OCI-LY1 (cell line): ENCODE results near the gene LGR4.

Experiments
- H2AFZ ChIP-seq: fragments of 200-600 bp; sonication (generic), shearing (Covaris generic); 2 replicates; pipeline ENCODE4 v1.6.0; 2014; ENCODE audit warnings: antibody characterized with exemption, mild to moderate bottlenecking, low read length
- H3F3A ChIP-seq: fragments of 200-600 bp; sonication (generic), shearing (Covaris generic); 2 replicates; pipeline ENCODE4 v1.6.0; 2014; ENCODE audit warnings: mild to moderate bottlenecking, antibody characterized with exemption, low read length, moderate library complexity; ENCODE audit not compliant: insufficient read depth
- H3K27ac ChIP-seq: fragments of 200-600 bp; sonication (generic); 2 replicates; pipeline ENCODE4 v1.5.1; 2014; ENCODE audit warnings: low read length, mixed run types, mild to moderate bottlenecking, low read depth; ENCODE audit not compliant: poor library complexity, severe bottlenecking
- H3K27me3 ChIP-seq: fragments of 200-600 bp; sonication (generic); 2 replicates; pipeline ENCODE4 v1.6.0; 2014; ENCODE audit warnings: antibody characterized with exemption, mild to moderate bottlenecking, low read length, moderate library complexity; ENCODE audit not compliant: insufficient read depth
- H3K36me3 ChIP-seq: fragments of 200-600 bp; sonication (generic); 2 replicates; pipeline ENCODE4 v1.6.1; 2014; ENCODE audit warnings: mild to moderate bottlenecking, antibody characterized with exemption, low read length, moderate library complexity, mixed read lengths; ENCODE audit not compliant: insufficient read depth
- H3K4me1 ChIP-seq: fragments of 200-600 bp; sonication (generic); 2 replicates; pipeline ENCODE4 v1.5.1; 2014; ENCODE audit warnings: mild to moderate bottlenecking, low read length, moderate library complexity; ENCODE audit not compliant: insufficient read depth, severe bottlenecking
- H3K4me2 ChIP-seq: fragments of 200-600 bp; sonication (generic), shearing (Covaris generic); 2 replicates; pipeline ENCODE4 v1.6.1; 2014; ENCODE audit warnings: low read length
- H3K4me3 ChIP-seq: fragments of 200-600 bp; sonication (generic); 2 replicates; pipeline ENCODE4 v1.5.1; 2014; ENCODE audit warnings: low read length, low read depth, mild to moderate bottlenecking, mixed read lengths; ENCODE audit not compliant: poor library complexity, severe bottlenecking
- H3K79me2 ChIP-seq: fragments of 200-600 bp; shearing (Covaris generic); 2 replicates; pipeline ENCODE4 v1.6.1; 2016; ENCODE audit warnings: mixed run types, low read length, mixed read lengths; ENCODE audit not compliant: insufficient read depth
- H3K9ac ChIP-seq: fragments of 200-600 bp; sonication (generic), shearing (Covaris generic); 2 replicates; pipeline ENCODE4 v1.6.1; 2014; ENCODE audit warnings: mild to moderate bottlenecking, low read length, mixed read lengths
- H3K9me2 ChIP-seq: fragments of 200-600 bp; sonication (generic), shearing (Covaris generic); 2 replicates; pipeline ENCODE4 v1.6.1; 2014; ENCODE audit warnings: low read depth, mild to moderate bottlenecking, low read length, mixed read lengths
- H3K9me3 ChIP-seq: fragments of 200-600 bp; shearing (Covaris generic); 2 replicates; pipeline ENCODE4 v1.6.1; 2014; ENCODE audit warnings: low read length, mixed read lengths
- H4K20me1 ChIP-seq: fragments of 200-600 bp; sonication (generic), shearing (Covaris generic); 2 replicates; pipeline ENCODE4 v1.6.0; 2016; ENCODE audit warnings: mild to moderate bottlenecking, low read length; ENCODE audit not compliant: insufficient read depth
- CTCF ChIP-seq: fragments of 200-600 bp; sonication (generic), shearing (Covaris generic); IDR thresholded peaks from 2 replicates; pipeline ENCODE4 v1.5.1; 2017; ENCODE audit warnings: mild to moderate bottlenecking, antibody characterized with exemption, low read length, moderate library complexity, mixed read lengths
- EZH2 ChIP-seq: fragments of 200-600 bp; sonication (generic), shearing (Covaris generic); IDR thresholded peaks from 2 replicates; pipeline ENCODE4 v1.8.0; 2017; ENCODE audit warnings: borderline replicate concordance, mixed run types, mild to moderate bottlenecking, antibody characterized with exemption, low read length, moderate library complexity, mixed read lengths

LGR4 gene

GRCh38 chr11:27468209-27468994 is 4.2 kb downstream of the LGR4 start:
- H3K9me2 ChIP-seq: no peaks in the 10 kb centered on the region
- H3F3A ChIP-seq: no peaks in the 10 kb centered on the region
- no peak overlapping the region for H3K4me3 ChIP-seq
- TF ChIP-seq EZH2: no peak
- no peak for TF ChIP-seq CTCF
- no peak overlapping the region for H3K27ac ChIP-seq
- H3K4me2 ChIP-seq: no peak overlapping the region
- peaks cover 6% of the 10 kb centered on the region for H3K4me1 ChIP-seq
- H3K9me3 ChIP-seq: no peaks in the 10 kb centered on the region
- H2AFZ ChIP-seq: no peak overlapping the region
- H3K36me3 ChIP-seq: no peaks in the 10 kb centered on the region
- 0 out of 2 replicates have a peak, but pooled peaks cover 4% of the 10 kb centered on the region for H3K27me3 ChIP-seq
- no peaks in the 10 kb centered on the region for H3K79me2 ChIP-seq
- no peak overlapping the region for H3K9ac ChIP-seq
- H4K20me1 ChIP-seq: no peaks in the 10 kb centered on the region

GRCh38 chr11:27467181-27467913 is 5.2 kb downstream of the LGR4 start:
- H3K36me3 ChIP-seq: no peaks in the 10 kb centered on the region
- no peaks in the 10 kb centered on the region for H4K20me1 ChIP-seq
- no peak overlapping the region for H3K9ac ChIP-seq
- no peaks in the 10 kb centered on the region for H3F3A ChIP-seq
- H3K4me3 ChIP-seq: no peak overlapping the region
- H3K79me2 ChIP-seq: no peaks in the 10 kb centered on the region
- no peak overlapping the region for H3K4me2 ChIP-seq
- no peak overlapping the region for H3K27ac ChIP-seq
- no peaks in the 10 kb centered on the region for H3K9me3 ChIP-seq
- TF ChIP-seq CTCF (no peak), EZH2 (no peak)
- 0 out of 2 replicates have a peak, but pooled peaks cover 4% of the 10 kb centered on the region for H3K27me3 ChIP-seq
- peaks cover 6% of the 10 kb centered on the region for H3K4me1 ChIP-seq
- no peaks in the 10 kb centered on the region for H3K9me2 ChIP-seq
- no peak overlapping the region for H2AFZ ChIP-seq

- TF ChIP-seq EZH2 (no peak), CTCF (no peak)
- Histone ChIP-seq H3K27ac (no peak overlapping the region), H3K36me3 (no peaks in the 10 kb centered on the region), H3K9me2 (no peaks in the 10 kb centered on the region), H3F3A (no peaks in the 10 kb centered on the region), H3K79me2 (no peaks in the 10 kb centered on the region), H3K27me3 (0 out of 2 replicates have a peak, but pooled peaks cover 4% of the 10 kb centered on the region), H4K20me1 (no peaks in the 10 kb centered on the region), H3K4me3 (no peak overlapping the region), H3K4me1 (peaks cover 4% of the 10 kb centered on the region), H3K9ac (no peak overlapping the region), H2AFZ (no peak overlapping the region), H3K4me2 (no peak overlapping the region), H3K9me3 (no peaks in the 10 kb centered on the region)
These were observed 6.2 kb downstream of the LGR4 start for GRCh38 chr11:27466363-27466762.
